Caco-2 (cell line): ENCODE measurements around the gene RNASET2. TPM values are rescaled to one million over a fixed set of nuclear protein-coding genes. Genes with fewer than 3 reads are reported as not detected.
A peak's percentile ranks its signal among the peaks of the same experiment; 100 is the strongest.

Experiments
- BruUV-seq: library from RNA; stranded (reverse); fragments of 400-500 nt; replicated peaks from 2 replicates; lab custom pipeline; 2021; lab: Mats Ljungman, UMichigan
- CTCF ChIA-PET: fragments of 300-600 bp; sonication (Branson Sonifier 250); formaldehyde crosslinking; loops from one replicate; lab custom pipeline; 2022; ENCODE audit warnings: antibody characterized with exemption; lab: Charles Lee
- POLR2A ChIA-PET: fragments of 300-600 bp; sonication (Branson Sonifier 250); formaldehyde crosslinking; loops from one replicate; lab custom pipeline; 2022; ENCODE audit warnings: antibody characterized with exemption; lab: Charles Lee
- DNase-seq, 2 experiments: peaks; one replicate each; pipeline versions ENCODE4 v3.0.0 to v3.0.0-alpha.2; 2020 to 2022
- H3K27me3 ChIP-seq: replicated peaks from 2 replicates; pipeline ENCODE4 v1.6.0; 2011; ENCODE audit warnings: low read length; ENCODE audit not compliant: control insufficient read depth, insufficient read depth
- H3K36me3 ChIP-seq: 2 replicates; pipeline ENCODE4 v1.5.1; 2011; ENCODE audit warnings: low read length; ENCODE audit not compliant: control insufficient read depth, insufficient read depth
- H3K4me1 ChIP-seq: fragments of 250-450 bp; sonication (Bioruptor Pico); 2 replicates; pipeline ENCODE4 v1.5.1; 2020; ENCODE audit warnings: mild to moderate bottlenecking
- H3K4me3 ChIP-seq: 2 replicates; pipeline ENCODE4 v1.5.1; 2011; ENCODE audit warnings: low read depth, mild to moderate bottlenecking, control low read depth, low read length
- H3K9me3 ChIP-seq: fragments of 250-450 bp; sonication (Bioruptor Pico); 2 replicates; pipeline ENCODE4 v1.5.1; 2020; ENCODE audit warnings: mild to moderate bottlenecking, moderate library complexity
- H3K27ac Mint-ChIP-seq: one replicate; pipeline ENCODE4 v1.8.0; 2022; ENCODE audit warnings: mixed read lengths; ENCODE audit not compliant: unreplicated experiment
- H3K27me3 Mint-ChIP-seq: one replicate; pipeline ENCODE4 v1.8.0; 2022; ENCODE audit warnings: mixed read lengths; ENCODE audit not compliant: insufficient read depth, unreplicated experiment
- H3K36me3 Mint-ChIP-seq: one replicate; pipeline ENCODE4 v1.8.0; 2022; ENCODE audit warnings: mild to moderate bottlenecking, mixed read lengths; ENCODE audit not compliant: insufficient read depth, unreplicated experiment
- H3K4me1 Mint-ChIP-seq: one replicate; pipeline ENCODE4 v1.8.0; 2022; ENCODE audit warnings: low read depth, mixed read lengths; ENCODE audit not compliant: unreplicated experiment
- H3K4me3 Mint-ChIP-seq: one replicate; pipeline ENCODE4 v1.8.0; 2022; ENCODE audit warnings: mild to moderate bottlenecking, moderate library complexity, mixed read lengths; ENCODE audit not compliant: unreplicated experiment
- H3K9me3 Mint-ChIP-seq: one replicate; pipeline ENCODE4 v1.8.0; 2022; ENCODE audit warnings: mixed read lengths; ENCODE audit not compliant: unreplicated experiment
- intact Hi-C: fragments of 100-400 bp; cut with micrococcal nuclease; formaldehyde crosslinking; loops from one replicate; pipeline ENCODE4 v1.10.0; 2022; ENCODE audit not compliant: unreplicated experiment
- total RNA-seq: library from RNA; stranded (reverse); gene quantifications from 2 replicates; pipeline ENCODE4 v1.2.3, GENCODE V29; 2022
- TF ChIP-seq, protein P1 (sequence below), 2 experiments: fragments of 200-600 bp in 1 of 2; IDR thresholded peaks; 1 replicate in 1 of 2; 2 replicates in 1 of 2; pipeline versions ENCODE4 v1.5.1 to v1.8.0; 2011 to 2022; ENCODE audit warnings: antibody characterized with exemption in 1 of 2, control low read depth in 1 of 2, inconsistent platforms in 1 of 2, low read depth in 1 of 2, low read length in 1 of 2, mild to moderate bottlenecking in 1 of 2, moderate library complexity in 1 of 2; ENCODE audit not compliant: insufficient read depth in 1 of 2, severe bottlenecking in 1 of 2, unreplicated experiment in 1 of 2

RNASET2 gene
- total RNA-seq, 1 experiment from 2014 or later, result 59.1 TPM

DNA sequence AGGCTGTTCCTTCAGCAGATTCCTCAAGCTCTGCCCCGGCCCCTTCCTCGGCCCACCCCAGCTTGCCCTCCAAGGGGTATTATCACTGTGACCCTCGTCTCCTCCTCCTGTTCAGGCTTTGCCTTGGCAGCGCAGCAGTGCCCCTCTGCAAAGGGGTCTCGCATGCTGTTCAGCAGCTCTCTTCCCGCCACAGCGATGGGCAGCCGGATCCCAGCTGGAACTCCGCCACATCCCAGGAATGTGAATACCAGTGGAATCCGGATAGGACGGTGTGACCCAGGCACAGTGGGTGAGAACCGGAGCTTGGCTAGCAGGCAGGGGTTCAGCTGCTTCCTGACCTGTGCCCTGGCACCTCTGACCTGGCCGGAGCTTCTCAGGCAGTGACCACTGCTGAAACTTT, 52.9 kb downstream of the RNASET2 start:
- Histone ChIP-seq H3K27me3 (no peaks in the 10 kb centered on the region), H3K4me1 (no peaks in the 10 kb centered on the region), H3K4me3 (no peak overlapping the region), H3K36me3 (no peaks in the 10 kb centered on the region), H3K9me3 (no peaks in the 10 kb centered on the region)
- Mint-ChIP-seq H3K9me3 (peaks cover 33% of the 10 kb centered on the region), H3K4me1 (no peaks in the 10 kb centered on the region), H3K27me3 (peaks cover 31% of the 10 kb centered on the region), H3K4me3 (no peak overlapping the region), H3K36me3 (no peaks in the 10 kb centered on the region), H3K27ac (no peak overlapping the region)
- POLR2A ChIA-PET, result no interaction called here
- intact Hi-C loops, result no loop called here
- BruUV-seq, result no TSS peak
- CTCF ChIA-PET, result no interaction called here
- TF ChIP-seq, protein P1, sequence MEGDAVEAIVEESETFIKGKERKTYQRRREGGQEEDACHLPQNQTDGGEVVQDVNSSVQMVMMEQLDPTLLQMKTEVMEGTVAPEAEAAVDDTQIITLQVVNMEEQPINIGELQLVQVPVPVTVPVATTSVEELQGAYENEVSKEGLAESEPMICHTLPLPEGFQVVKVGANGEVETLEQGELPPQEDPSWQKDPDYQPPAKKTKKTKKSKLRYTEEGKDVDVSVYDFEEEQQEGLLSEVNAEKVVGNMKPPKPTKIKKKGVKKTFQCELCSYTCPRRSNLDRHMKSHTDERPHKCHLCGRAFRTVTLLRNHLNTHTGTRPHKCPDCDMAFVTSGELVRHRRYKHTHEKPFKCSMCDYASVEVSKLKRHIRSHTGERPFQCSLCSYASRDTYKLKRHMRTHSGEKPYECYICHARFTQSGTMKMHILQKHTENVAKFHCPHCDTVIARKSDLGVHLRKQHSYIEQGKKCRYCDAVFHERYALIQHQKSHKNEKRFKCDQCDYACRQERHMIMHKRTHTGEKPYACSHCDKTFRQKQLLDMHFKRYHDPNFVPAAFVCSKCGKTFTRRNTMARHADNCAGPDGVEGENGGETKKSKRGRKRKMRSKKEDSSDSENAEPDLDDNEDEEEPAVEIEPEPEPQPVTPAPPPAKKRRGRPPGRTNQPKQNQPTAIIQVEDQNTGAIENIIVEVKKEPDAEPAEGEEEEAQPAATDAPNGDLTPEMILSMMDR (IDR thresholded peaks at IDR 0.05; ENCODE audit: insufficient read depth in 1 of 2, low read depth in 1 of 2, low read length in 1 of 2, severe bottlenecking in 1 of 2, unreplicated experiment in 1 of 2), result no peak
- no peak for DNase-seq

GRCh38 chr6:166903027-166903426, 53.3 kb downstream of the RNASET2 start:
- no peaks in the 10 kb centered on the region for H3K9me3 ChIP-seq
- no peak for DNase-seq
- H3K4me1 Mint-ChIP-seq, result no peaks in the 10 kb centered on the region
- no peaks in the 10 kb centered on the region for H3K36me3 ChIP-seq
- H3K4me1 ChIP-seq, result no peaks in the 10 kb centered on the region
- POLR2A ChIA-PET, result no interaction called here
- peaks cover 31% of the 10 kb centered on the region for H3K27me3 Mint-ChIP-seq
- H3K4me3 ChIP-seq, result no peak overlapping the region
- BruUV-seq, result no TSS peak
- intact Hi-C loops, result no loop called here
- CTCF ChIA-PET, result no interaction called here
- peaks cover 37% of the 10 kb centered on the region for H3K9me3 Mint-ChIP-seq
- H3K36me3 Mint-ChIP-seq, result no peaks in the 10 kb centered on the region
- H3K27ac Mint-ChIP-seq, result no peak overlapping the region
- TF ChIP-seq, protein P1 (IDR thresholded peaks at IDR 0.05; ENCODE audit: insufficient read depth in 1 of 2, low read depth in 1 of 2, low read length in 1 of 2, severe bottlenecking in 1 of 2, unreplicated experiment in 1 of 2), result no peak
- no peaks in the 10 kb centered on the region for H3K27me3 ChIP-seq
- H3K4me3 Mint-ChIP-seq, result no peak overlapping the region

GRCh38 chr6:166902211-166902755, 54.1 kb downstream of the RNASET2 start:
- Mint-ChIP-seq H3K27me3 (peaks cover 31% of the 10 kb centered on the region), H3K4me1 (no peaks in the 10 kb centered on the region), H3K4me3 (no peak overlapping the region), H3K27ac (peak overlapping the region; percentile 27), H3K9me3 (peaks cover 37% of the 10 kb centered on the region), H3K36me3 (no peaks in the 10 kb centered on the region)
- Histone ChIP-seq H3K9me3 (no peaks in the 10 kb centered on the region), H3K27me3 (no peaks in the 10 kb centered on the region), H3K4me3 (no peak overlapping the region), H3K36me3 (no peaks in the 10 kb centered on the region), H3K4me1 (no peaks in the 10 kb centered on the region)
- ChIA-PET CTCF (no interaction called here), POLR2A (no interaction called here)
- BruUV-seq, result no TSS peak
- DNase-seq, result no peak
- intact Hi-C loops, result no loop called here
- TF ChIP-seq, protein P1 (IDR thresholded peaks at IDR 0.05; ENCODE audit: insufficient read depth in 1 of 2, low read depth in 1 of 2, low read length in 1 of 2, severe bottlenecking in 1 of 2, unreplicated experiment in 1 of 2), result no peak
